Esophagus squamous epithelium (tissue), 5 donors: ENCODE results near the gene ASIC2. TPM values are rescaled to one million over a fixed set of nuclear protein-coding genes. Genes with fewer than 3 reads are reported as not detected.

ENCODE experiments used
- DNase-seq: peaks from one replicate; lab custom pipeline; 2025; lab: John Stamatoyannopoulos, UW
- H3K27ac ChIP-seq, 4 donors: fragments of 200-600 bp; sonication (generic); one replicate each; pipeline ENCODE4 v1.5.1; 2016 to 2019; ENCODE audit warnings: mild to moderate bottlenecking in 1 of 4
- H3K27me3 ChIP-seq, 4 donors: fragments of 200-600 bp; sonication (generic); 1 replicate in 3 of 4; 2 replicates in 1 of 4; pipeline versions ENCODE4 v1.5.1 to v1.6.0; 2017 to 2021; ENCODE audit warnings: antibody characterized with exemption in 1 of 4
- H3K36me3 ChIP-seq, 3 donors: fragments of 200-600 bp; sonication (generic); one replicate each; pipeline ENCODE4 v1.5.1; 2016 to 2019
- H3K4me1 ChIP-seq, 3 donors: fragments of 200-600 bp; sonication (generic); one replicate each; pipeline ENCODE4 v1.5.1; 2017 to 2019
- H3K4me3 ChIP-seq, 4 donors: fragments of 200-600 bp; sonication (generic); 1 replicate in 3 of 4; 2 replicates in 1 of 4; pipeline ENCODE4 v1.5.1; 2016 to 2019; ENCODE audit warnings: mild to moderate bottlenecking in 2 of 4, moderate library complexity in 1 of 4
- H3K9me3 ChIP-seq, 3 donors: fragments of 200-600 bp; sonication (generic); one replicate each; pipeline ENCODE4 v1.5.1; 2016 to 2019
- POLR2A ChIP-seq, 4 donors: fragments of 450-650 bp; IDR thresholded peaks; one replicate each; pipeline ENCODE4 v1.6.1; 2017; ENCODE audit warnings: antibody characterized with exemption in 4 of 4, mild to moderate bottlenecking in 4 of 4, moderate library complexity in 3 of 4
- WGBS, 2 donors: methylation state at CpG; one replicate each; pipeline ENCODE4 v1.1.5; 2018; 5-methylcytosine and 5-hydroxymethylcytosine counted together
- intact Hi-C: fragments of 100-400 bp; cut with DNase I; formaldehyde crosslinking; loops from one replicate; pipeline ENCODE4 v1.15.0; 2022
- total RNA-seq, 4 donors: library from RNA; depleted of rRNA; stranded (reverse); fragments of >200 nt; gene quantifications; one replicate each; pipeline ENCODE4 v1.1.0, GENCODE V29; 2016
- TF ChIP-seq, protein P1 (sequence below), 6 experiments: fragments of 450-650 bp in 4 of 6; fragments of 200-600 bp in 2 of 6; sonication (generic) in 2 of 6; IDR thresholded peaks; one replicate each; pipeline ENCODE4 v1.5.1; 2016 to 2019; ENCODE audit warnings: antibody characterized with exemption in 6 of 6, mild to moderate bottlenecking in 4 of 6, moderate library complexity in 4 of 6
- donor health status: DM: yes; HTN: yes; CAD: no.

The ASIC2 gene
- total RNA-seq, 4 donors from 2014 or later = 0.29 TPM; not detected in 3

DNA sequence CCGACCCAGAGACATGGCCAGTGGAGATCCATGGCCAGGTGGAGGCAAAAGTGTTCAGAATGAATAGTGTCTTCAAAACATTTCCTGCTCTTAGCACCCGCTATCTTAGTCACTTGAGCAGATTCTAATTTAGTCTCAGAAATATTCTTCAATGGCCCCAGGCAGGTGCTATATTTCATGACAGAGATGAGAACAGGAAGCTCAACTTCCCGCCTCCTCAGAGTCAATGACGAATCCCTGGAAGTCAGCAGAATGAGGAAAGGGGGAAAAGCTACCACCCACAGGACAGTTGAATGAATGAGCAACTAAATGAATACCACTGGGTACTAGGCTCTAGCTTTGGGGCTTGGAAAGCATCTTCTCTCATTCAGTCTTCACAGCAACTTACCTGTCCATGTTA lies 147.2 kb downstream of the ASIC2 start:
- H3K4me1 ChIP-seq = no peaks in the 10 kb centered on the region
- WGBS, 2 donors = 64 to 66% methylated on average over 3 to 4 of the region's 4 CpGs
- no peak overlapping the region for H3K27ac ChIP-seq
- intact Hi-C loops = no loop called here
- no peak for DNase-seq
- H3K27me3 ChIP-seq = peaks cover 0 to 26% (median 0%) of the 10 kb centered on the region in 4 donors
- TF ChIP-seq, protein P1, sequence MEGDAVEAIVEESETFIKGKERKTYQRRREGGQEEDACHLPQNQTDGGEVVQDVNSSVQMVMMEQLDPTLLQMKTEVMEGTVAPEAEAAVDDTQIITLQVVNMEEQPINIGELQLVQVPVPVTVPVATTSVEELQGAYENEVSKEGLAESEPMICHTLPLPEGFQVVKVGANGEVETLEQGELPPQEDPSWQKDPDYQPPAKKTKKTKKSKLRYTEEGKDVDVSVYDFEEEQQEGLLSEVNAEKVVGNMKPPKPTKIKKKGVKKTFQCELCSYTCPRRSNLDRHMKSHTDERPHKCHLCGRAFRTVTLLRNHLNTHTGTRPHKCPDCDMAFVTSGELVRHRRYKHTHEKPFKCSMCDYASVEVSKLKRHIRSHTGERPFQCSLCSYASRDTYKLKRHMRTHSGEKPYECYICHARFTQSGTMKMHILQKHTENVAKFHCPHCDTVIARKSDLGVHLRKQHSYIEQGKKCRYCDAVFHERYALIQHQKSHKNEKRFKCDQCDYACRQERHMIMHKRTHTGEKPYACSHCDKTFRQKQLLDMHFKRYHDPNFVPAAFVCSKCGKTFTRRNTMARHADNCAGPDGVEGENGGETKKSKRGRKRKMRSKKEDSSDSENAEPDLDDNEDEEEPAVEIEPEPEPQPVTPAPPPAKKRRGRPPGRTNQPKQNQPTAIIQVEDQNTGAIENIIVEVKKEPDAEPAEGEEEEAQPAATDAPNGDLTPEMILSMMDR (IDR thresholded peaks at IDR 0.05) = no peak
- TF ChIP-seq POLR2A (IDR thresholded peaks at IDR 0.05) = no peak
- H3K36me3 ChIP-seq = no peaks in the 10 kb centered on the region
- H3K9me3 ChIP-seq = no peaks in the 10 kb centered on the region
- H3K4me3 ChIP-seq = no peak overlapping the region

DNA sequence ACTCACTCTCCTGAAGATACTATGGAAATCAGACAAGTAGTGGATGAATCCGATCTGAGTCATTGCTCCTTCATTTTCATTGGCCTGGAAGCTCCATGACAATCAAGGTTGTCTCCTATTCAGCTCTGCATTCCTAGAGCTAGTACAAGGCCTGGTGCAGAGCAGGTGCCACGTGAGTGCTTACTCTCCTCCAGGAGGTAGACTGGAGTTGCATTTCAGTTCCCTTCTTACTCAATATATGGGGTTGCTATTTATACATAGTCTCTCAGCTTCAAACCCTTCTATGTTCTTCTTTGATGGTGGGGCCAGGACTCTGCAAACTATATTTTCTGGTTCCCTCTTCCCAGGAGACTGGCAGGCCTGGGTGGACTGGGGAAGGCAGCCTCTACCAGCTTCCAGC lies 148.3 kb downstream of the ASIC2 start:
- no peak for TF ChIP-seq POLR2A (IDR thresholded peaks at IDR 0.05)
- Histone ChIP-seq H3K27me3 (peaks cover 0 to 36% (median 0%) of the 10 kb centered on the region in 4 donors), H3K9me3 (no peaks in the 10 kb centered on the region), H3K4me1 (no peaks in the 10 kb centered on the region), H3K36me3 (no peaks in the 10 kb centered on the region), H3K4me3 (no peak overlapping the region), H3K27ac (no peak overlapping the region)
- intact Hi-C loops = no loop called here
- DNase-seq = no peak
- 64 to 68% methylated on average over 2 of the region's 2 CpGs for WGBS, 2 donors

DNA sequence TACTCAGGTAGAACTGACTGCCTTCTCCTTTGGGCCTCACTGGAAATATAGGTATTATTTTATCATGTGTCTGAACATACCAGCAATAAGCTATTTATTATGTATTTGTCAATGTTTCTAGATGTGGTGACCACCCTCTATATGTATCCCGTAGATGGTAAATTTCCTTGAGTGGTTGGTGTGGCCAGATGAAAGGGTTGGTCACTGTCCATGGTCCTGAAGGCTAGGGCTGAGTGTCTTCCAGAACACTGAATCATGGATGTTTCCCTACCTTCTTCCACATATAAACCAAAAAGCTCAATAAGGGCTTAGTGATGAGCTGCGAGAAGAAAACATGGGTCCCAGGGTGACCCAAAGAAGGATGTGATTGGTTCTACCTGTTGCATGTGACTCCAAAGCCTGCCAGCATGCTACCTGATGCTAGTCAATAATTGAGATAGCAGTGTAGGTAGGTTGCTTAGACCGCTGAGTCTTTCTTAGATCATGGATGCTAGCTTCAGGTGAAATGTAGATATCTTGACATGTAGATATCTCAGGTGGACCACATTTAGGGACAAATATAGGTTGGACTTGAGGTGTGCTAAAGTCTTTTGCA lies 150.3 kb downstream of the ASIC2 start:
- Histone ChIP-seq H3K36me3 (no peaks in the 10 kb centered on the region), H3K4me3 (no peak overlapping the region), H3K27ac (no peak overlapping the region), H3K4me1 (no peaks in the 10 kb centered on the region), H3K27me3 (peaks cover 0 to 46% (median 0%) of the 10 kb centered on the region in 4 donors), H3K9me3 (no peaks in the 10 kb centered on the region)
- DNase-seq = no peak
- no peak for TF ChIP-seq POLR2A (IDR thresholded peaks at IDR 0.05)
- TF ChIP-seq, protein P1 (IDR thresholded peaks at IDR 0.05) = no peak
- 58 to 69% methylated on average over 3 of the region's 3 CpGs for WGBS, 2 donors
- intact Hi-C loops = no loop called here

DNA sequence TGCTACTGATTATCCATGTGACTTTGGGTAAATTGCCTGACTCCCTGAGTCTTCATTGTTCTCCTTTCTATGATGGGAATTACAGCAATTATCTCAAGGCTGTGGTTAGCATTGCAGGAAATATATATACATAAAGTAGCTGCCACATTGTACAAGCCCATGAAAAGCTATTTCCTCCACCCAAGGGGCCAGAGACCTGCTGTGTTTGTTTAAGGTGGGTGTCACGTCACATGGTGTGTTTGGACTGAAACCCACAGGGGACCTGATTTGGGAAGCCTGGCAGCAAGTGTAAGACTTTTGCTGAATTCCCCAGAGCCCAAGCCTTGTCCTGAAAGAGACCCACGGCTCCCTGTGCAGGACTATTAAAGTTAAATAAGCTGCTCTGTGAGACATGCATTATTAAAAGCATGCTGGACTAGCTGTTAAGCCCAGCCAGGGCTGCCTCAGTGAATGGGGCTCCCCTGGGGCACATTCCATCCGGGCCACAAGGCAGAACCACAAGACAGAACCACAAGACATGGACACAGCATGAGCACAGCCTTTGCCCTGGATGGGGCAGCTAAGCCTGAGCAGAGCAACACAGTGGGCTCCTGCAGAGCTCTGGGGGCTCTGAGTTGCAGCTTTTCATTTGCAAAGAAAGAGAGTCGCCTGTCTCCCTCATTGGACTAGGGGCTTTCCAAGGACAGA lies 152.5 kb downstream of the ASIC2 start:
- Histone ChIP-seq H3K9me3 (no peaks in the 10 kb centered on the region), H3K4me1 (no peaks in the 10 kb centered on the region), H3K4me3 (no peak overlapping the region), H3K27me3 (peaks cover 0 to 49% (median 0%) of the 10 kb centered on the region in 4 donors), H3K36me3 (no peaks in the 10 kb centered on the region), H3K27ac (no peak overlapping the region)
- no peak for TF ChIP-seq POLR2A (IDR thresholded peaks at IDR 0.05)
- TF ChIP-seq, protein P1 (IDR thresholded peaks at IDR 0.05) = no peak
- intact Hi-C loops = no loop called here
- 30 to 48% methylated on average over 2 of the region's 4 CpGs for WGBS, 2 donors
- no peak for DNase-seq

DNA sequence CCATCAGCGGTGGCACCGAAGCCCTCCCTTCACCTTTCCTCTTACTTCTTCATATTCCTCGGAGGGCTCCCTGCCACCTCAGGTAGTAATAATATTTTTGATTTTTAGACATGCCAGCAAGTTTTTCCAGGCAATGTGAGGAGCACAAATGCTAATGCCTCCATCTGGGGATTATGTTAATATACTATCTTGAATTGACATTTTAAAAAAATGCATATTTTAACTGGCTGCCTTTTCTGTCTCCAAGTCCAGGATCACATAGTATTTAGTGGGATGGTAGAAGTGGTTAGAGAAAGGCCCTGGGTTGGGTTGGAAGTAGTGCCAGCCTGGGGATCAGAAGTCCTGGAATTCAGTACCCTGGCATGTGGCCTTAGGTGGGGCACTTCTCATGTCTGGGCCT lies 154.5 kb downstream of the ASIC2 start:
- intact Hi-C loops = no loop called here
- H3K9me3 ChIP-seq = no peaks in the 10 kb centered on the region
- no peak overlapping the region for H3K4me3 ChIP-seq
- no peak for TF ChIP-seq POLR2A (IDR thresholded peaks at IDR 0.05)
- TF ChIP-seq, protein P1 (IDR thresholded peaks at IDR 0.05) = no peak
- peaks cover 0 to 45% (median 0%) of the 10 kb centered on the region in 4 donors for H3K27me3 ChIP-seq
- no peaks in the 10 kb centered on the region for H3K4me1 ChIP-seq
- WGBS, 2 donors = 39 to 67% methylated on average over 3 of the region's 3 CpGs
- H3K36me3 ChIP-seq = no peaks in the 10 kb centered on the region
- no peak for DNase-seq
- H3K27ac ChIP-seq = no peak overlapping the region
